HG03108 (cell line): ENCODE measurements around the gene URI1.
"Not testable (repeated sequence)": the region's sequence is repeated elsewhere in the genome, so short reads cannot be mapped to it uniquely, and the experiment has no call there.

Experiments used
- ATAC-seq: cut with Tn5 transposase; IDR thresholded peaks from one replicate; pipeline ENCODE4 v1.9.1; 2021; ENCODE audit warnings: moderate library complexity; ENCODE audit not compliant: unreplicated experiment

The URI1 gene

GRCh38 chr19:29941828-29942403 is at the start of gene URI1:
TSS of gene URI1 (plus strand) at chr19:29942239. CDS start at chr19:29942548, 309 bp downstream.
- ATAC-seq = peak; percentile 84

- ATAC-seq = no peak
Measured at GRCh38 chr19:29893606-29894284, 48.3 kb upstream of the URI1 start.

DNA sequence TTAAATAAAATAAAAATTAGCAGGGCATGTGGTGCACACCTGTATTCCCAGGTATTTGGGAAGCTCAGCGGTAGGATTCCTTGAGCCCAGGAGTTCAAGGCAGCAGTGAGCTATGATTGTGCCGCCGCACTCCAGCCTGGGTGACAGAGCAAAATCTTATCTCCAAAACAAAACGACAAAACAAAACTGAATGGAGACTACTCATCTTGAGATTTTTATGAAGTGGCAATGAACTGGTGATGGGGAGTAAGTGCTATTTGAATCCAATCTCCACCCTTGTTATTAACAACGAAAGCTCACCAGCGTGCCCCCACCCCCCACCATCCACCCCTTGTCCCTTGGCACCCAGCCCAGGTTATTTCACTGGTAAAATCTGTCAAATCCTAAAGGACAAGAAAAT is 45.2 kb upstream of the URI1 start:
- ATAC-seq = no peak

DNA sequence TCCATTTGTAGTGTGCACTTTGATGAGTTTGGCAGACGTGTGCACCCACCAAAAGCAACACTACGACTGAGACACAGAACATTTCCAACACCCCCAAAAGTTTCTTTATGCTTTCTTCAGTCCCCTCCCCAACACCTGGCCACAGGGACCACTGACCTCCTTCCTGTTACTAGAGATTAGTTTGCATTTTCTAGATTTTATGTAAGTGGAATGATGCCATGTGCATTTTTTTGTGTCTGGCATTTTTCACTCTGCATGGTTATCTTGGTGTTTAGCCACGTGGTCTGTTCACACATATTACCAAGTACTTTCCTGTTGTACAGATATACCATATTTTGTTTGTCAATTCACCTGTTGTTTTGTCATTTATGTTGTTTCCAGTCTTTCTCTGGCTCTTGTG is 44.6 kb upstream of the URI1 start:
- no peak for ATAC-seq

DNA sequence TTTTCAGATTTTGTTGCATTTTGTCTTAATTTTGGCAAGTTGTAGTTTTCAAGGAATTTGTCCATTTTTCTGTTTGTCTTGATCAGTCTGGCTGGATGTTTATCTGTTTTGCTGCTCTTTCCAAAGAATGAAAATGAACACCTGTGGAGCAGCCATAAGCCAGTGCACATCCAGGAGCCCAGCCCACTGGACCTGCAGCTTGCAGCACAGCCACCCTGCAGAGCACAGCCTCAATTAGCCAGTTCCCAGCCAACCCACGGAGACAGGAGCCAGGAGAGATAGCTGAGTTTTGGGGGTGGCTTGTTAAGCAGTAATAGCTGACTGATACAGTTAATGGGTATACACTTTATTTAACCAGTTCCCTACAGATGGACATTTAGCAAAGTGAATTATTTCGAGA is 38.0 kb upstream of the URI1 start:
- no peak for ATAC-seq

GRCh38 chr19:29908963-29909944 is 32.8 kb upstream of the URI1 start:
- no peak for ATAC-seq

DNA sequence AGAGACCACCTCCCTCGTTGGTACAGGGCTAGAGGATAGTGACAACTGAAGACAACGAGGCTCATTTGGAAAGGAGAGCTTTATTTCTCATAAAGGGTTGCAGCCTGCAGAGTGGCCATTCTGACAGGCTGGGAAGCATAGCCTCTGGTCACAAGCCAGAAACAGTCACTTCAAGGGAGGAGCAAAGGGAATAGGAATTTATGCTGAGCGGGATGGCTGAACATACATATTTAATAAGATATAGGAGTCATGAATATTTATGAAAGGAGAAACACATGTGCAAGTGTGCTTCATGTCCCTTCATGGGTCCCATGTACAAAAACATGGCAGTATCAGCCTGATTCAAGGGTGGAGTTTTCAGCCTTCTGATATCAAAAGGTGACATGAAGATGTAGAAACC is 27.1 kb upstream of the URI1 start:
- ATAC-seq = no peak

DNA sequence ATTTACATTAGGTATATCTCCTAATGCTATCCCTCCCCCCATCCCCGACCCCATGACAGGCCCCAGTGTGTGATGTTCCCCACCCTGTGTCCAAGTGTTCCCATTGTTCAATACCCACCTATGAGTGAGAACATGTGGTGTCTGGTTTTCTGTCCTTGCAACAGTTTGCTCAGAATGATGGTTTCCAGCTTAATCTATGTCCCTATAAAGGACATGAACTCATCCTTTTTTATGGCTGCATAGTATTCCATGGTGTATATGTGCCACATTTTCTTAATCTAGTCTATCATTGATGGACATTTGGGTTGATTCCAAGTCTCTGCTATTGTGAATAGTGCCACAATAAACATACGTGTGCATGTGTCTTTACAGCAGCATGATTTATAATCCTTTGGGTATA is 26.2 kb upstream of the URI1 start:
- ATAC-seq = not testable (repeated sequence)

GRCh38 chr19:29917911-29918310 is 24.1 kb upstream of the URI1 start:
- no peak for ATAC-seq

- ATAC-seq = no peak
Measured at GRCh38 chr19:29918891-29919290, 23.1 kb upstream of the URI1 start.

GRCh38 chr19:29922972-29923371 is 19.1 kb upstream of the URI1 start:
- no peak for ATAC-seq

DNA sequence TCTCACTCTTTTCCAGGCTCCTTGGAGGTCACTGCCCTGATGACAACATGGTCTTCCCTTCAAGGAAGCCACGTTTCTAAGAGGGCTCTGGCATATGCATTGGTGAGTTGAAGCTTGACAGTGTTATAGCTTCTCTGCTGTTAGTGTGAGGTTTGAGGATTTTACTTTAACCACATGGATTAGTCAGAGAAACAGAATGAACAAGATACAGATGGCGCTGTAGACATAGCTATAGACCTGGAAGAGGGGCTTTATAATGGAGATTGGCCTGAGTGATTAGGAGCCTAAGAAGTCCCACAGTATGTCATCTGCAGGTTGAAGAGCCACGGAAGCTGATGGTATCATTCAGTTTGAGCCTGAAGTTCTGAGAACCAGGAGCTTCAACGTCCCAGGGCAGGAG is 18.4 kb upstream of the URI1 start:
- ATAC-seq = no peak

DNA sequence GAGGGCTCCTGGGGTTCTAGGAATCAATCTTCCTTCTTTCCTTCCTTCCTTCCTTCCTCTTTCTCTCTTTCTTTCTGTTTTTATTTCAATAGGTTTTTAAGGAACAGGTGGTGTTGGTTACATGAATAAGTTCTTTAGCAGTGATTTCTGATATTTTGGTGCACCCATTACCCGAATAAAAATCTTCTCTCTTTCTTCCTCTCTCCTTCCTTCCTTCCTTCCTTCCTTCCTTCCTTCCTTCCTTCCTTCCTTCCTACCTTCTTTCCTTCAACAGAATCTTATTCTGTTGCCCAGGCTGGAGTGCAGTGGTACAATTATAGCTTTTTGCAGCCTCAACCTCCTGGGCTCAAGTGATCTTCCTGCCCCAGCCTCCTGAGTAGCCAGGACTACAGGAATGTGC is 16.0 kb upstream of the URI1 start:
- no peak for ATAC-seq

GRCh38 chr19:29926801-29927200 is 15.2 kb upstream of the URI1 start:
- ATAC-seq = no peak

DNA sequence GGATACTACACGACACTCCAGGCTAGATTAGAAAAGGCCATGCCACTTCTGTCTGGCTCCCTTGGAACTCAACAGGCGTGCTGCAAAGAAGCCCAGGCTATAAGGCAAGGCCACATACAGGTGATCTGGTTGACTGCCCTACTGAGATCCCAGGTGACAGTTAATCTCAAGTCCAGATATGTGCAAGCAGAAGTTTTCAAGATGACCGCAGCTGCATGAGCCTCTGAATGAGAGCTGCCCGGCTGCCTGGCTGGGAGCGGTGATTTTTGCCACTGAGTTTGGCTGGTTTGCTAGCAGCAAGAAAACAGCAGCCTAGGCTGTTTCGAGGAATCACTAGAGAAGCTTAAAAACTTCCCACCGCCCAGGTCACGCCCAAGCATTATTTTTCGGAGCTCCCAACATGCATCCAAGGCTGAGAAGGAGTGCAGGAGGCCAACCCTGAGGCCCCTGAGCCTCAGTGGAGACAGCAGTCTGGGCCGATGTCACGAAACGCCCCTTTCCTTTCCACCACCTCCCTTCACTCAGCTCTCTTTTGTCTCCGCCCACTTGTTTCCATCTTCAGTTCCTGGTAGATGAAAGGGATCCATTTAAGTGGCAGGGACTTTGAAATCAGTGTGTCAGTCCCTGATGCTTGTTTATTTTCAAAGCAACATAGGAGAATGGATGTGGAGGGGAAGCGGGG is 14.0 kb upstream of the URI1 start:
- ATAC-seq = peak; percentile 66

- peak; percentile 57 for ATAC-seq
Measured at GRCh38 chr19:29928831-29929230, 13.2 kb upstream of the URI1 start.

DNA sequence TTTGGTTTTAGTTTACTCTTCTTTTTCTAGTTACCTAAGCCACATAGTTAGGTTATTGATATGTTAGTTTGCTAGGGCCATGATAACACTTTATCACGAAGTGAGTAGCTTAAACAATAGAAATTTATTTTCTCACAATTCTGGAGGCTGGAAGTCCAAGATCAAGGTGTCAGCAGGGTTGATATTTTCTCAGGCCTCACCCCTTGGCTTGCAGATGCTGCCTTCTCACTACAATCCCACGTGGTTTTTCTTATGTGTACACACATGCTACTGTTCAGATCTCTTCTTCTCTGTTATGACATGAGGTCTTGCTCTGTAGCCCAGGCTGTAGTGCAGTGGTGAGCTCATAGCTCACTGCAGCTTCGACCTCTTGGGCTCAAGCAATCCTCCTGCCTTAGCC is 7.8 kb upstream of the URI1 start:
- ATAC-seq = no peak

GRCh38 chr19:29934781-29935180 is 7.3 kb upstream of the URI1 start:
- no peak for ATAC-seq

GRCh38 chr19:29936409-29936808 is 5.6 kb upstream of the URI1 start:
- ATAC-seq = no peak

- no peak for ATAC-seq
Measured at GRCh38 chr19:29939628-29940027, 2.4 kb upstream of the URI1 start.

- no peak for ATAC-seq
Measured at GRCh38 chr19:29940971-29941585, 961 bp upstream of the URI1 start.
